ENCODE data around the gene INS. TPM values are rescaled to one million over a fixed set of nuclear protein-coding genes. Genes with fewer than 3 reads are reported as not detected.
"Not testable (repeated sequence)": the region's sequence is repeated elsewhere in the genome, so short reads cannot be mapped to it uniquely, and the experiment has no call there.

INS gene
- total RNA-seq, 2 donors from 2014 or later, result not detected

- no peak overlapping the region for H3K4me3 Mint-ChIP-seq
- no peaks in the 10 kb centered on the region for H3K4me1 ChIP-seq (ENCODE audit: control insufficient read depth, insufficient read depth, low read length)
- H3K9me3 ChIP-seq (ENCODE audit: control insufficient read depth, low read length), result no peaks in the 10 kb centered on the region
- no peak overlapping the region for H3K9ac ChIP-seq (ENCODE audit: extremely low read depth, low read length, poor library complexity, severe bottlenecking)
- WGBS, 2 experiments (ENCODE audit: insufficient coverage in 1 of 2, insufficient read length in 1 of 2), result 91 to 95% methylated on average over 7 to 10 of the region's 10 CpGs
- no peak overlapping the region for H3K27ac Mint-ChIP-seq
- no peaks in the 10 kb centered on the region for H3K36me3 ChIP-seq (ENCODE audit: control insufficient read depth, insufficient read depth, low read length)
- H3K9me3 Mint-ChIP-seq, result no peaks in the 10 kb centered on the region
- no peak overlapping the region for H3K27ac ChIP-seq (ENCODE audit: low read depth, low read length)
- no peaks in the 10 kb centered on the region for H3K36me3 Mint-ChIP-seq (ENCODE audit: low read depth)
- H3K4me3 ChIP-seq (ENCODE audit: low read length), result no peak overlapping the region
- no peaks in the 10 kb centered on the region for H3K4me1 Mint-ChIP-seq
- peaks cover under 1% of the 10 kb centered on the region for H3K27me3 Mint-ChIP-seq (ENCODE audit: insufficient read depth)
- no peak for DNase-seq
- peaks cover under 1% of the 10 kb centered on the region for H3K27me3 ChIP-seq (ENCODE audit: control insufficient read depth, insufficient read depth, low read length, poor library complexity, severe bottlenecking)
- TF ChIP-seq, protein P1, sequence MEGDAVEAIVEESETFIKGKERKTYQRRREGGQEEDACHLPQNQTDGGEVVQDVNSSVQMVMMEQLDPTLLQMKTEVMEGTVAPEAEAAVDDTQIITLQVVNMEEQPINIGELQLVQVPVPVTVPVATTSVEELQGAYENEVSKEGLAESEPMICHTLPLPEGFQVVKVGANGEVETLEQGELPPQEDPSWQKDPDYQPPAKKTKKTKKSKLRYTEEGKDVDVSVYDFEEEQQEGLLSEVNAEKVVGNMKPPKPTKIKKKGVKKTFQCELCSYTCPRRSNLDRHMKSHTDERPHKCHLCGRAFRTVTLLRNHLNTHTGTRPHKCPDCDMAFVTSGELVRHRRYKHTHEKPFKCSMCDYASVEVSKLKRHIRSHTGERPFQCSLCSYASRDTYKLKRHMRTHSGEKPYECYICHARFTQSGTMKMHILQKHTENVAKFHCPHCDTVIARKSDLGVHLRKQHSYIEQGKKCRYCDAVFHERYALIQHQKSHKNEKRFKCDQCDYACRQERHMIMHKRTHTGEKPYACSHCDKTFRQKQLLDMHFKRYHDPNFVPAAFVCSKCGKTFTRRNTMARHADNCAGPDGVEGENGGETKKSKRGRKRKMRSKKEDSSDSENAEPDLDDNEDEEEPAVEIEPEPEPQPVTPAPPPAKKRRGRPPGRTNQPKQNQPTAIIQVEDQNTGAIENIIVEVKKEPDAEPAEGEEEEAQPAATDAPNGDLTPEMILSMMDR (conservative IDR thresholded peaks at IDR 0.05), result no peak
Observed at GRCh38 chr11:2179516-2179915, 18.5 kb upstream of the INS start.

- Mint-ChIP-seq H3K27ac (no peak overlapping the region), H3K4me3 (no peak overlapping the region), H3K27me3 (ENCODE audit: insufficient read depth) (no peaks in the 10 kb centered on the region), H3K4me1 (no peaks in the 10 kb centered on the region), H3K36me3 (ENCODE audit: low read depth) (no peaks in the 10 kb centered on the region), H3K9me3 (no peaks in the 10 kb centered on the region)
- no peak overlapping the region for H3K9ac ChIP-seq (ENCODE audit: extremely low read depth, low read length, poor library complexity, severe bottlenecking)
- DNase-seq, result no peak
- TF ChIP-seq, protein P1 (conservative IDR thresholded peaks at IDR 0.05), result no peak
- H3K36me3 ChIP-seq (ENCODE audit: control insufficient read depth, insufficient read depth, low read length), result no peaks in the 10 kb centered on the region
- H3K4me3 ChIP-seq (ENCODE audit: low read length), result no peak overlapping the region
- no peaks in the 10 kb centered on the region for H3K4me1 ChIP-seq (ENCODE audit: control insufficient read depth, insufficient read depth, low read length)
- H3K27ac ChIP-seq (ENCODE audit: low read depth, low read length), result peak overlapping the region; percentile 47
- WGBS, 2 experiments (ENCODE audit: insufficient coverage in 1 of 2, insufficient read length in 1 of 2), result 67 to 75% methylated on average over 10 to 16 of the region's 16 CpGs
- H3K9me3 ChIP-seq (ENCODE audit: control insufficient read depth, low read length), result no peaks in the 10 kb centered on the region
- no peaks in the 10 kb centered on the region for H3K27me3 ChIP-seq (ENCODE audit: control insufficient read depth, insufficient read depth, low read length, poor library complexity, severe bottlenecking)
Observed at GRCh38 chr11:2178906-2179494, 18.0 kb upstream of the INS start.

- H3K4me3 Mint-ChIP-seq; H3K36me3 ChIP-seq (ENCODE audit: control insufficient read depth, insufficient read depth, low read length); DNase-seq; H3K4me1 ChIP-seq (ENCODE audit: control insufficient read depth, insufficient read depth, low read length); H3K4me3 ChIP-seq (ENCODE audit: low read length); H3K9me3 Mint-ChIP-seq; H3K27ac Mint-ChIP-seq; H3K4me1 Mint-ChIP-seq; H3K9me3 ChIP-seq (ENCODE audit: control insufficient read depth, low read length); H3K9ac ChIP-seq (ENCODE audit: extremely low read depth, low read length, poor library complexity, severe bottlenecking); H3K27ac ChIP-seq (ENCODE audit: low read depth, low read length); H3K36me3 Mint-ChIP-seq (ENCODE audit: low read depth); H3K27me3 Mint-ChIP-seq (ENCODE audit: insufficient read depth); H3K27me3 ChIP-seq (ENCODE audit: control insufficient read depth, insufficient read depth, low read length, poor library complexity, severe bottlenecking): not testable (repeated sequence)
- WGBS, 2 experiments (ENCODE audit: insufficient coverage in 1 of 2, insufficient read length in 1 of 2), result 83 to 90% methylated on average over 12 to 14 of the region's 16 CpGs
Observed at GRCh38 chr11:2178055-2178773, 17.2 kb upstream of the INS start.

Data from endodermal cell (in vitro differentiated cells).